Liver (tissue), 9 donors: ENCODE measurements around the gene CDC42BPG. TPM values are rescaled to one million over a fixed set of nuclear protein-coding genes. Genes with fewer than 3 reads are reported as not detected.

Experiments used
- DNase-seq: peaks from one replicate; pipeline ENCODE4 v3.0.0-alpha.2; 2017; ENCODE audit warnings: low spot score
- H3K27ac ChIP-seq, 2 donors: one replicate each; pipeline ENCODE4 v1.7.0; 2013; ENCODE audit warnings: inconsistent platforms in 2 of 2, low read length in 2 of 2, control low read depth in 1 of 2, low read depth in 1 of 2, mild to moderate bottlenecking in 1 of 2
- H3K27me3 ChIP-seq, 4 donors: one replicate each; pipeline versions ENCODE4 v1.6.1 to v1.7.0; 2013; ENCODE audit warnings: low read length in 3 of 4, inconsistent platforms in 1 of 4, mild to moderate bottlenecking in 1 of 4, moderate library complexity in 1 of 4; ENCODE audit not compliant: control insufficient read depth in 4 of 4, insufficient read depth in 4 of 4
- H3K36me3 ChIP-seq, 4 donors: one replicate each; pipeline versions ENCODE4 v1.6.1 to v1.7.0; 2013; ENCODE audit warnings: low read length in 3 of 4, mild to moderate bottlenecking in 3 of 4, low read depth in 1 of 4, moderate library complexity in 1 of 4; ENCODE audit not compliant: control insufficient read depth in 4 of 4, insufficient read depth in 3 of 4
- H3K4me1 ChIP-seq, 4 donors: one replicate each; pipeline versions ENCODE4 v1.6.1 to v1.7.0; 2013; ENCODE audit warnings: low read length in 3 of 4, mild to moderate bottlenecking in 3 of 4, moderate library complexity in 1 of 4; ENCODE audit not compliant: control insufficient read depth in 4 of 4, insufficient read depth in 4 of 4
- H3K4me3 ChIP-seq, 3 donors: one replicate each; pipeline versions ENCODE4 v1.6.1 to v1.7.0; 2013; ENCODE audit warnings: low read length in 3 of 3, control low read depth in 1 of 3, low read depth in 1 of 3, mild to moderate bottlenecking in 1 of 3
- H3K9ac ChIP-seq, 2 donors: one replicate each; pipeline ENCODE4 v1.7.0; 2013; ENCODE audit warnings: low read length in 2 of 2, mild to moderate bottlenecking in 2 of 2, moderate library complexity in 2 of 2, control low read depth in 1 of 2, low read depth in 1 of 2
- H3K9me3 ChIP-seq, 4 donors: one replicate each; pipeline versions ENCODE4 v1.6.1 to v1.7.0; 2013; ENCODE audit warnings: low read length in 3 of 4; ENCODE audit not compliant: control insufficient read depth in 4 of 4
- EGR1 ChIP-seq, 2 donors: IDR thresholded peaks; 2 replicates each; pipeline ENCODE4 v1.6.1; 2016 to 2018; ENCODE audit warnings: antibody characterized with exemption in 2 of 2, low read depth in 2 of 2
- FOXA1 ChIP-seq: IDR thresholded peaks from 2 replicates; pipeline ENCODE4 v1.6.1; 2016; ENCODE audit warnings: antibody characterized with exemption
- FOXA2 ChIP-seq: IDR thresholded peaks from 2 replicates; pipeline ENCODE4 v1.6.1; 2016; ENCODE audit warnings: antibody characterized with exemption
- GABPA ChIP-seq, 2 donors: IDR thresholded peaks in 1 of 2; conservative IDR thresholded peaks in 1 of 2; 2 replicates each; pipeline ENCODE4 v1.6.1; 2016; ENCODE audit warnings: antibody characterized with exemption in 2 of 2, mild to moderate bottlenecking in 1 of 2, moderate library complexity in 1 of 2
- HNF4A ChIP-seq, 2 donors: conservative IDR thresholded peaks; 2 replicates each; pipeline ENCODE4 v1.6.1; 2016; ENCODE audit warnings: antibody characterized with exemption in 2 of 2, mild to moderate bottlenecking in 2 of 2
- HNF4G ChIP-seq: IDR thresholded peaks from 2 replicates; pipeline ENCODE4 v1.6.1; 2016; ENCODE audit warnings: antibody characterized with exemption
- JUND ChIP-seq, 2 donors: IDR thresholded peaks; 2 replicates each; pipeline ENCODE4 v1.6.1; 2016; ENCODE audit warnings: antibody characterized with exemption in 2 of 2
- NR2F2 ChIP-seq: IDR thresholded peaks from 2 replicates; pipeline ENCODE4 v1.6.1; 2016; ENCODE audit warnings: antibody characterized with exemption
- RAD21 ChIP-seq, 2 donors: IDR thresholded peaks; 2 replicates each; pipeline ENCODE4 v1.6.1; 2016; ENCODE audit warnings: antibody characterized with exemption in 2 of 2, mild to moderate bottlenecking in 2 of 2
- RXRA ChIP-seq, 2 donors: IDR thresholded peaks; 2 replicates each; pipeline ENCODE4 v1.6.1; 2017 to 2018; ENCODE audit warnings: antibody characterized with exemption in 2 of 2, mild to moderate bottlenecking in 1 of 2
- SP1 ChIP-seq: IDR thresholded peaks from 2 replicates; pipeline ENCODE4 v1.6.1; 2018; ENCODE audit warnings: antibody characterized with exemption, mild to moderate bottlenecking
- TAF1 ChIP-seq: conservative IDR thresholded peaks from 2 replicates; pipeline ENCODE4 v1.6.1; 2016; ENCODE audit warnings: antibody characterized with exemption, mild to moderate bottlenecking
- WGBS: extraction: QIAGEN DNeasy Blood & Tissue Kit; methylation state at CpG from one replicate; pipeline ENCODE4 v1.1.7; 2013; 5-methylcytosine and 5-hydroxymethylcytosine counted together
- polyA plus RNA-seq, 2 donors: library from polyadenylated mRNA; stranded (reverse) in 1 of 2; unstranded in 1 of 2; fragments of 200-250 nt in 1 of 2; fragments of >200 nt in 1 of 2; fragmentation: Nextera tagmentation in 1 of 2; extraction: Ambion mirVana in 1 of 2; gene quantifications; one replicate each; pipeline versions ENCODE4 v1.2.1 to v1.2.3, GENCODE V29; 2013 to 2015
- total RNA-seq, 2 donors: library from RNA; depleted of rRNA; stranded (reverse); fragments of >200 nt; gene quantifications; one replicate each; pipeline ENCODE4 v1.2.3, GENCODE V29; 2014
- TF ChIP-seq, protein P1 (sequence below): IDR thresholded peaks from 2 replicates; pipeline ENCODE4 v1.6.1; 2016; ENCODE audit warnings: antibody characterized with exemption, mild to moderate bottlenecking
- TF ChIP-seq, protein P2 (sequence below): IDR thresholded peaks from 2 replicates; pipeline ENCODE4 v1.6.1; 2016; ENCODE audit warnings: antibody characterized with exemption
- TF ChIP-seq, protein P3 (sequence below): IDR thresholded peaks from 2 replicates; pipeline ENCODE4 v1.6.1; 2016; ENCODE audit warnings: antibody characterized with exemption
- TF ChIP-seq, protein P4 (sequence below): IDR thresholded peaks from 2 replicates; pipeline ENCODE4 v1.6.1; 2016; ENCODE audit warnings: antibody characterized with exemption
- TF ChIP-seq, protein P5 (sequence below): fragments of 150-350 bp; IDR thresholded peaks from 2 replicates; pipeline ENCODE4 v1.5.1; 2017; ENCODE audit warnings: improper control_type of control experiment, low read depth, low read length; ENCODE audit not compliant: missing input control
- donor health status: healthy.
- donor health status: healthy.
- donor health status: healthy.
- donor health status: healthy.
- donor health status: healthy.

The CDC42BPG gene
- total and polyA plus RNA-seq, 4 donors: 0.18 to 1.2 (median 0.58) TPM

DNA sequence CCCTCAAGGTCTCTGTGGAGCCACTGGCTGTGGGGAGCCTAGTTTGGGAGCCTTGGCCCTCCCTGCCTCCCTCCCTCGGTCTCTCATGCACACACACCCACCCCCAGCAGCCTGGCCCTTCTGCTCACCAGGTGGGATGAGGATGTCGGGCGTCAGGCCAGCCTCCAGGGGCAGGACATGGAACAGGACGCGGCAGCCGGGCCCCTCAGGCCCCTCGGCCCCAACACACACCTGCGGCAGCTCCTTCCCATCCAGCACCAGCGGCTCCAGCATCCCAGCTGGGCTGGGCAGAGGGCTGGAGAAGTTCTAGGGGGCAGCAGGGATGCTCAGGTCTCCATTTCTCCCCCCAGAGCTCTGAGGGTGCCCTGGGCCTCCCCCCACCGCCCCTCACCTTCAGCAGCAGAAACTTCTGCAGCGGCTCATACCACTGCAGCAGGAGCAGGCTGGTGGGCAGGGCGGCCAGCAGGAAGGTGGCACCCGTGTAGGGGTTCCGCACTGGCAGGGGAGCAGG is 52.6 kb downstream of the CDC42BPG start:
- DNase-seq: no peak
- WGBS: 96% methylated on average over 14 of the region's 14 CpGs
- Histone ChIP-seq H3K9ac (no peak overlapping the region), H3K4me1 (peaks cover 0 to 5% (median 2%) of the 10 kb centered on the region in 4 donors), H3K36me3 (peaks cover 0 to 8% (median 2%) of the 10 kb centered on the region in 4 donors), H3K9me3 (no peaks in the 10 kb centered on the region), H3K4me3 (no peak overlapping the region), H3K27me3 (no peaks in the 10 kb centered on the region), H3K27ac (no peak overlapping the region)
- no peak for TF ChIP-seq EGR1 (IDR thresholded peaks at IDR 0.05; ENCODE audit: low read depth in 2 of 2)
- TF ChIP-seq, protein P1, sequence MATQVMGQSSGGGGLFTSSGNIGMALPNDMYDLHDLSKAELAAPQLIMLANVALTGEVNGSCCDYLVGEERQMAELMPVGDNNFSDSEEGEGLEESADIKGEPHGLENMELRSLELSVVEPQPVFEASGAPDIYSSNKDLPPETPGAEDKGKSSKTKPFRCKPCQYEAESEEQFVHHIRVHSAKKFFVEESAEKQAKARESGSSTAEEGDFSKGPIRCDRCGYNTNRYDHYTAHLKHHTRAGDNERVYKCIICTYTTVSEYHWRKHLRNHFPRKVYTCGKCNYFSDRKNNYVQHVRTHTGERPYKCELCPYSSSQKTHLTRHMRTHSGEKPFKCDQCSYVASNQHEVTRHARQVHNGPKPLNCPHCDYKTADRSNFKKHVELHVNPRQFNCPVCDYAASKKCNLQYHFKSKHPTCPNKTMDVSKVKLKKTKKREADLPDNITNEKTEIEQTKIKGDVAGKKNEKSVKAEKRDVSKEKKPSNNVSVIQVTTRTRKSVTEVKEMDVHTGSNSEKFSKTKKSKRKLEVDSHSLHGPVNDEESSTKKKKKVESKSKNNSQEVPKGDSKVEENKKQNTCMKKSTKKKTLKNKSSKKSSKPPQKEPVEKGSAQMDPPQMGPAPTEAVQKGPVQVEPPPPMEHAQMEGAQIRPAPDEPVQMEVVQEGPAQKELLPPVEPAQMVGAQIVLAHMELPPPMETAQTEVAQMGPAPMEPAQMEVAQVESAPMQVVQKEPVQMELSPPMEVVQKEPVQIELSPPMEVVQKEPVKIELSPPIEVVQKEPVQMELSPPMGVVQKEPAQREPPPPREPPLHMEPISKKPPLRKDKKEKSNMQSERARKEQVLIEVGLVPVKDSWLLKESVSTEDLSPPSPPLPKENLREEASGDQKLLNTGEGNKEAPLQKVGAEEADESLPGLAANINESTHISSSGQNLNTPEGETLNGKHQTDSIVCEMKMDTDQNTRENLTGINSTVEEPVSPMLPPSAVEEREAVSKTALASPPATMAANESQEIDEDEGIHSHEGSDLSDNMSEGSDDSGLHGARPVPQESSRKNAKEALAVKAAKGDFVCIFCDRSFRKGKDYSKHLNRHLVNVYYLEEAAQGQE: no peak
- TF ChIP-seq, protein P2, sequence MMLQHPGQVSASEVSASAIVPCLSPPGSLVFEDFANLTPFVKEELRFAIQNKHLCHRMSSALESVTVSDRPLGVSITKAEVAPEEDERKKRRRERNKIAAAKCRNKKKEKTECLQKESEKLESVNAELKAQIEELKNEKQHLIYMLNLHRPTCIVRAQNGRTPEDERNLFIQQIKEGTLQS: no peak
- no peak for TF ChIP-seq HNF4A (conservative IDR thresholded peaks at IDR 0.05)
- no peak for TF ChIP-seq JUND (IDR thresholded peaks at IDR 0.05)
- no peak for TF ChIP-seq RAD21 (IDR thresholded peaks at IDR 0.05)
- no peak for TF ChIP-seq NR2F2
- no peak for TF ChIP-seq FOXA1
- TF ChIP-seq, protein P3, sequence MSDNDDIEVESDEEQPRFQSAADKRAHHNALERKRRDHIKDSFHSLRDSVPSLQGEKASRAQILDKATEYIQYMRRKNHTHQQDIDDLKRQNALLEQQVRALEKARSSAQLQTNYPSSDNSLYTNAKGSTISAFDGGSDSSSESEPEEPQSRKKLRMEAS: no peak
- TF ChIP-seq, protein P4, sequence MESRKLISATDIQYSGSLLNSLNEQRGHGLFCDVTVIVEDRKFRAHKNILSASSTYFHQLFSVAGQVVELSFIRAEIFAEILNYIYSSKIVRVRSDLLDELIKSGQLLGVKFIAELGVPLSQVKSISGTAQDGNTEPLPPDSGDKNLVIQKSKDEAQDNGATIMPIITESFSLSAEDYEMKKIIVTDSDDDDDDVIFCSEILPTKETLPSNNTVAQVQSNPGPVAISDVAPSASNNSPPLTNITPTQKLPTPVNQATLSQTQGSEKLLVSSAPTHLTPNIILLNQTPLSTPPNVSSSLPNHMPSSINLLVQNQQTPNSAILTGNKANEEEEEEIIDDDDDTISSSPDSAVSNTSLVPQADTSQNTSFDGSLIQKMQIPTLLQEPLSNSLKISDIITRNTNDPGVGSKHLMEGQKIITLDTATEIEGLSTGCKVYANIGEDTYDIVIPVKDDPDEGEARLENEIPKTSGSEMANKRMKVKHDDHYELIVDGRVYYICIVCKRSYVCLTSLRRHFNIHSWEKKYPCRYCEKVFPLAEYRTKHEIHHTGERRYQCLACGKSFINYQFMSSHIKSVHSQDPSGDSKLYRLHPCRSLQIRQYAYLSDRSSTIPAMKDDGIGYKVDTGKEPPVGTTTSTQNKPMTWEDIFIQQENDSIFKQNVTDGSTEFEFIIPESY: no peak
- no peak for TF ChIP-seq SP1
- no peak for TF ChIP-seq RXRA (IDR thresholded peaks at IDR 0.05)
- TF ChIP-seq, protein P5, sequence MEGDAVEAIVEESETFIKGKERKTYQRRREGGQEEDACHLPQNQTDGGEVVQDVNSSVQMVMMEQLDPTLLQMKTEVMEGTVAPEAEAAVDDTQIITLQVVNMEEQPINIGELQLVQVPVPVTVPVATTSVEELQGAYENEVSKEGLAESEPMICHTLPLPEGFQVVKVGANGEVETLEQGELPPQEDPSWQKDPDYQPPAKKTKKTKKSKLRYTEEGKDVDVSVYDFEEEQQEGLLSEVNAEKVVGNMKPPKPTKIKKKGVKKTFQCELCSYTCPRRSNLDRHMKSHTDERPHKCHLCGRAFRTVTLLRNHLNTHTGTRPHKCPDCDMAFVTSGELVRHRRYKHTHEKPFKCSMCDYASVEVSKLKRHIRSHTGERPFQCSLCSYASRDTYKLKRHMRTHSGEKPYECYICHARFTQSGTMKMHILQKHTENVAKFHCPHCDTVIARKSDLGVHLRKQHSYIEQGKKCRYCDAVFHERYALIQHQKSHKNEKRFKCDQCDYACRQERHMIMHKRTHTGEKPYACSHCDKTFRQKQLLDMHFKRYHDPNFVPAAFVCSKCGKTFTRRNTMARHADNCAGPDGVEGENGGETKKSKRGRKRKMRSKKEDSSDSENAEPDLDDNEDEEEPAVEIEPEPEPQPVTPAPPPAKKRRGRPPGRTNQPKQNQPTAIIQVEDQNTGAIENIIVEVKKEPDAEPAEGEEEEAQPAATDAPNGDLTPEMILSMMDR: no peak

DNA sequence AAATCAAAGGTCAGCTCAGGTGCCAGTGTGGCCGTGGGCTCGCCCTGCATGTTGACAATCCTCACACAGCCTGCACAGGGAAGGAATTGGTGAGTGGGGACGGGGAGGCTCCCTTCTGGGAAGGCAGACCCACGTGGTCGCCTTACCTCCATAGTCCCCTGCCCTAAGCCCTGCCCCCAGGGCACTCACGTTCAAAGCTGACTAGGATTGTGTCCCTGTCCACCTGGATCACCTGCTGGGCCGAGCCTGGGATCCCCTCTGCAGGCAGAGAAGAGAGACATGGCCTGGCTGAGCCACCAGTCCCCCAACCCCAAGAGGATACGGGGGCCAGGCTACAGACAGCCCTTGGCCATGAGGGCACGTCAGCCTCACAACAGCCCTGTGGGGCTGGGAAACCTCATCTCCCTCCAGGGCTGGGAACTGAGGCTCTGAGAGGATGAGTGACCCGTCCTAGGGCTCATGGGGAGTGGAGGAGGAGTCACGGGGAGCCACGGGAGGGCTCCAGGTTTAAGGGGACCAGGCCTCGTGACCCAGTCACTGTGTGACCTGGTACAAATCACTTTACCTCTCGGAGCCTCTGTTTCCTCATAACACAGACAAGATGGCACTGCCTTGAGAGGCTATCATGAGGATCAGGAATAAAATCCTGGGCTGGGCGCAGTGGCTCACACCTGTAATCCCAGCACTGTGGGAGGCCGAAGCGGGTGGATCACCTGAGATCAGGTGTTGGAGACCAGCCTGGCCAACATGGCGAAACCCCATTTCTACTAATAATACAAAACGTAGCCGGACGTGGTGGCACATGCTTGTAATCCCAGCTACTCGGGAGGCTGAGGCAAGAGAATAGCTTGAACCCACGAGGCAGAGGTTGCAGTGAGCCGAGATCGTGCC is 54.0 kb downstream of the CDC42BPG start:
- WGBS: 90% methylated on average over 25 of the region's 25 CpGs
- Histone ChIP-seq H3K9ac (no peak overlapping the region), H3K9me3 (no peaks in the 10 kb centered on the region), H3K27ac (no peak overlapping the region), H3K4me3 (no peak overlapping the region), H3K27me3 (no peaks in the 10 kb centered on the region), H3K4me1 (peaks cover 0 to 5% (median 2%) of the 10 kb centered on the region in 4 donors), H3K36me3 (peaks cover 0 to 6% (median 1%) of the 10 kb centered on the region in 4 donors)
- DNase-seq: no peak
- TF ChIP-seq TAF1 (no peak), FOXA2 (no peak), SP1 (no peak), GABPA (IDR thresholded peaks at IDR 0.05 in 1 of 2, conservative IDR thresholded peaks at IDR 0.05 in 1 of 2) (no peak), RAD21 (IDR thresholded peaks at IDR 0.05) (no peak), HNF4G (no peak)
- TF ChIP-seq, protein P4: no peak
- TF ChIP-seq, protein P5: no peak
